ENCODE measurements around the gene GPR150. TPM values are rescaled to one million over a fixed set of nuclear protein-coding genes. Genes with fewer than 3 reads are reported as not detected.

Gene GPR150
- total and polyA plus RNA-seq, 2 of the 13 experiments (the other 11 are each of a cell fraction or from before 2014, with no cell fraction given): 0.03 TPM; not detected in 1

GRCh38 chr5:95649842-95650620 is 30.1 kb downstream of the GPR150 start:
- ChIA-PET POLR2A (no interaction called here), CTCF (ENCODE audit: low intra/inter-chr PET ratio, low total read pairs) (no interaction called here)
- Histone ChIP-seq H3K36me3 (replicated peaks in 1 of 2; ENCODE audit: control insufficient read depth in 1 of 2, insufficient read depth in 2 of 2, low read length in 2 of 2) (no peaks in the 10 kb centered on the region), H2AFZ (ENCODE audit: low read length) (no peak overlapping the region), H3K4me3 (replicated peaks in 1 of 3; ENCODE audit: insufficient read depth in 1 of 3, low read depth in 2 of 3, low read length in 3 of 3) (no peak overlapping the region), H3K79me2 (ENCODE audit: insufficient read depth, low read length) (no peaks in the 10 kb centered on the region), H3K4me2 (ENCODE audit: low read depth, low read length) (no peak overlapping the region), H3K27ac (ENCODE audit: extremely low read length, insufficient read depth, low read length) (no peak overlapping the region), H4K20me1 (ENCODE audit: insufficient read depth, low read length) (no peaks in the 10 kb centered on the region), H3K27me3 (ENCODE audit: control insufficient read depth in 1 of 2, insufficient read depth in 2 of 2, low read length in 2 of 2) (no peaks in the 10 kb centered on the region), H3K9ac (ENCODE audit: insufficient read depth, low read depth, low read length) (no peak overlapping the region), H3K9me3 (ENCODE audit: low read length) (no peaks in the 10 kb centered on the region), H3K4me1 (ENCODE audit: insufficient read depth, low read length) (peaks cover 28% of the 10 kb centered on the region)
- DNase-seq (ENCODE audit: low spot score): no peak
- in situ Hi-C loops (cut with HindIII; ENCODE audit: extremely low pct_ligation_motif_present, low pct_unique_long_range_greater_than_20kb) (loop anchor here (25.0 kb wide), 1 partner anchor 687 kb away; no protein-coding TSS in a partner anchor), intact Hi-C loops (cut with micrococcal nuclease; ENCODE audit: unreplicated experiment) (loop anchor here (5.0 to 10.0 kb wide), 4 partner anchors 82 to 945 kb away; partner anchors contain the start of genes ARSK, RHOBTB3 and SKIC3)
- no TSS peak for BruUV-seq (replicated peaks)
- ATAC-seq: no peak
- no peak for FAIRE-seq
- TF ChIP-seq, protein P1, sequence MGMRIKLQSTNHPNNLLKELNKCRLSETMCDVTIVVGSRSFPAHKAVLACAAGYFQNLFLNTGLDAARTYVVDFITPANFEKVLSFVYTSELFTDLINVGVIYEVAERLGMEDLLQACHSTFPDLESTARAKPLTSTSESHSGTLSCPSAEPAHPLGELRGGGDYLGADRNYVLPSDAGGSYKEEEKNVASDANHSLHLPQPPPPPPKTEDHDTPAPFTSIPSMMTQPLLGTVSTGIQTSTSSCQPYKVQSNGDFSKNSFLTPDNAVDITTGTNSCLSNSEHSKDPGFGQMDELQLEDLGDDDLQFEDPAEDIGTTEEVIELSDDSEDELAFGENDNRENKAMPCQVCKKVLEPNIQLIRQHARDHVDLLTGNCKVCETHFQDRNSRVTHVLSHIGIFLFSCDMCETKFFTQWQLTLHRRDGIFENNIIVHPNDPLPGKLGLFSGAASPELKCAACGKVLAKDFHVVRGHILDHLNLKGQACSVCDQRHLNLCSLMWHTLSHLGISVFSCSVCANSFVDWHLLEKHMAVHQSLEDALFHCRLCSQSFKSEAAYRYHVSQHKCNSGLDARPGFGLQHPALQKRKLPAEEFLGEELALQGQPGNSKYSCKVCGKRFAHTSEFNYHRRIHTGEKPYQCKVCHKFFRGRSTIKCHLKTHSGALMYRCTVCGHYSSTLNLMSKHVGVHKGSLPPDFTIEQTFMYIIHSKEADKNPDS (CRISPR knock-in tag; IDR thresholded peaks at IDR 0.05): no peak
- TF ChIP-seq ZNF17 (CRISPR knock-in tag; IDR thresholded peaks at IDR 0.05) (no peak), ZSCAN9 (CRISPR knock-in tag; IDR thresholded peaks at IDR 0.05; ENCODE audit: borderline replicate concordance) (no peak), MYNN (CRISPR knock-in tag; IDR thresholded peaks at IDR 0.05; ENCODE audit: low read depth) (no peak), KDM6A (CRISPR knock-in tag; IDR thresholded peaks at IDR 0.05; ENCODE audit: low read depth) (no peak), CC2D1A (CRISPR knock-in tag; IDR thresholded peaks at IDR 0.05) (no peak), ZFP36L1 (CRISPR knock-in tag; IDR thresholded peaks at IDR 0.05) (no peak), ZFP90 (CRISPR knock-in tag; IDR thresholded peaks at IDR 0.05; ENCODE audit: borderline replicate concordance) (no peak), NFIC (IDR thresholded peaks at IDR 0.05; ENCODE audit: low read length) (no peak), RXRA (CRISPR knock-in tag; IDR thresholded peaks at IDR 0.05) (no peak), LRRFIP1 (CRISPR knock-in tag; conservative IDR thresholded peaks at IDR 0.05) (no peak), HHEX (CRISPR knock-in tag; IDR thresholded peaks at IDR 0.05) (no peak)
- TF ChIP-seq, protein P2, sequence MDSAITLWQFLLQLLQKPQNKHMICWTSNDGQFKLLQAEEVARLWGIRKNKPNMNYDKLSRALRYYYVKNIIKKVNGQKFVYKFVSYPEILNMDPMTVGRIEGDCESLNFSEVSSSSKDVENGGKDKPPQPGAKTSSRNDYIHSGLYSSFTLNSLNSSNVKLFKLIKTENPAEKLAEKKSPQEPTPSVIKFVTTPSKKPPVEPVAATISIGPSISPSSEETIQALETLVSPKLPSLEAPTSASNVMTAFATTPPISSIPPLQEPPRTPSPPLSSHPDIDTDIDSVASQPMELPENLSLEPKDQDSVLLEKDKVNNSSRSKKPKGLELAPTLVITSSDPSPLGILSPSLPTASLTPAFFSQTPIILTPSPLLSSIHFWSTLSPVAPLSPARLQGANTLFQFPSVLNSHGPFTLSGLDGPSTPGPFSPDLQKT (CRISPR knock-in tag; IDR thresholded peaks at IDR 0.05; ENCODE audit: borderline replicate concordance): no peak
